Neutrophil (primary cell): ENCODE data around the gene CHCHD5.
A peak's percentile ranks its signal among the peaks of the same experiment; 100 is the strongest.

Experiments
- H3K27ac ChIP-seq: fragments of 200-600 bp; sonication (generic); 2 replicates; pipeline ENCODE4 v1.5.1; 2016; ENCODE audit warnings: mild to moderate bottlenecking, moderate library complexity
- H3K27me3 ChIP-seq: fragments of 200-600 bp; sonication (generic); 2 replicates; pipeline ENCODE4 v1.6.0; 2016; ENCODE audit warnings: mild to moderate bottlenecking
- H3K36me3 ChIP-seq: fragments of 200-600 bp; sonication (generic); 2 replicates; pipeline ENCODE4 v1.5.1; 2017
- H3K4me1 ChIP-seq, 2 experiments: fragments of 200-600 bp in 1 of 2; sonication (generic) in 1 of 2; 1 replicate in 1 of 2; 2 replicates in 1 of 2; pipeline versions ENCODE4 v1.5.1 to v1.6.1; 2013 to 2016; ENCODE audit warnings: low read depth in 1 of 2, low read length in 1 of 2, mild to moderate bottlenecking in 1 of 2, moderate library complexity in 1 of 2; ENCODE audit not compliant: control insufficient read depth in 1 of 2, insufficient read depth in 1 of 2
- H3K4me3 ChIP-seq, 2 experiments: fragments of 200-600 bp in 1 of 2; sonication (generic) in 1 of 2; 1 replicate in 1 of 2; 2 replicates in 1 of 2; pipeline ENCODE4 v1.5.1; 2013 to 2016; ENCODE audit warnings: low read depth in 1 of 2, low read length in 1 of 2, mild to moderate bottlenecking in 1 of 2, moderate library complexity in 1 of 2
- H3K9me3 ChIP-seq: fragments of 200-600 bp; sonication (generic); 2 replicates; pipeline ENCODE4 v1.5.1; 2016
- TF ChIP-seq, protein P1 (sequence below): fragments of 200-600 bp; sonication (generic); IDR thresholded peaks from 2 replicates; pipeline ENCODE4 v1.5.1; 2016; ENCODE audit warnings: antibody characterized with exemption

The CHCHD5 gene

GRCh38 chr2:112621790-112622527 is 37.5 kb downstream of the CHCHD5 start:
- H3K27me3 ChIP-seq: no peaks in the 10 kb centered on the region

DNA sequence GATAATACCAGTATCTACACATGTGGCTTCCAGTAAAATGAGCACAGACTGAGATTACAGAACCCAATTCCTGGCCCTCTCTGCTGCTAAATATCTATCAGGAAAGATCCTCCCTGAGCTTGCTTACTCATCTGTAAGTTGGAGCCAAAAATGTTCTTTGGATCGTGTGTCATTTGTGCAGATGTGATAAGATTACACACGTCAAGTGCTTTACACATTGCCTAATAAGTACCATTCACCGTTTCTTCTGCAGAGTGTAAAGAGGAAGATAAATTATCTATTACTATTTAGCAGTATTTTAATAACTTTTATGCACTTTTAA is 38.1 kb downstream of the CHCHD5 start:
- H3K9me3 ChIP-seq: no peaks in the 10 kb centered on the region
- peaks cover 12 to 17% of the 10 kb centered on the region in 2 experiments for H3K4me1 ChIP-seq
- H3K36me3 ChIP-seq: no peaks in the 10 kb centered on the region
- TF ChIP-seq, protein P1, sequence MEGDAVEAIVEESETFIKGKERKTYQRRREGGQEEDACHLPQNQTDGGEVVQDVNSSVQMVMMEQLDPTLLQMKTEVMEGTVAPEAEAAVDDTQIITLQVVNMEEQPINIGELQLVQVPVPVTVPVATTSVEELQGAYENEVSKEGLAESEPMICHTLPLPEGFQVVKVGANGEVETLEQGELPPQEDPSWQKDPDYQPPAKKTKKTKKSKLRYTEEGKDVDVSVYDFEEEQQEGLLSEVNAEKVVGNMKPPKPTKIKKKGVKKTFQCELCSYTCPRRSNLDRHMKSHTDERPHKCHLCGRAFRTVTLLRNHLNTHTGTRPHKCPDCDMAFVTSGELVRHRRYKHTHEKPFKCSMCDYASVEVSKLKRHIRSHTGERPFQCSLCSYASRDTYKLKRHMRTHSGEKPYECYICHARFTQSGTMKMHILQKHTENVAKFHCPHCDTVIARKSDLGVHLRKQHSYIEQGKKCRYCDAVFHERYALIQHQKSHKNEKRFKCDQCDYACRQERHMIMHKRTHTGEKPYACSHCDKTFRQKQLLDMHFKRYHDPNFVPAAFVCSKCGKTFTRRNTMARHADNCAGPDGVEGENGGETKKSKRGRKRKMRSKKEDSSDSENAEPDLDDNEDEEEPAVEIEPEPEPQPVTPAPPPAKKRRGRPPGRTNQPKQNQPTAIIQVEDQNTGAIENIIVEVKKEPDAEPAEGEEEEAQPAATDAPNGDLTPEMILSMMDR: no peak
- H3K4me3 ChIP-seq: no peak overlapping the region
- H3K27ac ChIP-seq: no peak overlapping the region
- no peaks in the 10 kb centered on the region for H3K27me3 ChIP-seq

More at GRCh38 chr2:112621790-112622527, 37.5 kb downstream of the CHCHD5 start:
- H3K4me3 ChIP-seq: no peak overlapping the region
- no peak overlapping the region for H3K27ac ChIP-seq
- H3K9me3 ChIP-seq: no peaks in the 10 kb centered on the region
- H3K36me3 ChIP-seq: no peaks in the 10 kb centered on the region
- H3K4me1 ChIP-seq: peaks cover 7 to 12% of the 10 kb centered on the region in 2 experiments
- TF ChIP-seq, protein P1: no peak

DNA sequence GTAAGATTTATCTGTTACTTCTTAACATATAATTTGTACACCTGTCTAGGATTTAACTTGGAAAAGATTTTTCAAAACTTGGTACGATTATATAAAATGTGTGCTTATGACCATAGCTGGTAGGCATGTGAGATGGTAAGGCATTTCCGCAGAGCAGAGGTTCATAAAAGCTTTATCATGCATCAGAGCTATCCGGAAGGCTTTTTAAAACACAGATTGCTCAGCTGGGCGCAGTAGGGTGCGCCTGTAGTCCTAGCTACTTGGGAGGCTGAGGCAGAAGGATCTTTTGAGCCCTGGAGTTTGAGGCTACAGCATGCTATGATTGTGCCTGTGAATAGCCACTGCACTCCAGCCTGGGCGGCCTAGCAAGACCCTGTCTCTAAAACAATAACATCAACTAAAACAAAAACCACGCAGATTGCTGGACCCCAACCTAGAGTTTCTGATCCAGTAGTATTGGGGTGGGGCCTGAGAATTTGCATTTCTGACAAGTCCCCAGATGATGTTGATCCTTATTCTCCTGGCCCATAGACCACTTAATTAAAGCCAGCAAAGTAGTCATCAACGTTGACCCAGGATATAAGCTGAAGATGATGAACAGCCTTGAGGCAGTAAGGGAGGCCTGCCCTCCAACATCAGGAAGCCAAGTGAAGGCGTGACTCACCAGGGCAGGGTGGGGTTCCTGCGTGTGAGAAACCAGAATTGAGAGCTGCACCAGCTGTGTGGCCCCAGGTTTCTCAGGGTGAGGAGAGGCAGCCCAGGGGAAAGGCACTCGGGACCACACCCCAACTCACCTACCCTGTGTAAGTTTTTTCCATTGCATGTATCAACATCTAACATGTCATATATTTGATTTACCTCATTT is 39.7 kb downstream of the CHCHD5 start:
- Histone ChIP-seq H3K36me3 (no peaks in the 10 kb centered on the region), H3K27ac (no peak overlapping the region), H3K9me3 (no peaks in the 10 kb centered on the region), H3K27me3 (no peaks in the 10 kb centered on the region), H3K4me3 (no peak overlapping the region), H3K4me1 (peaks cover 21 to 29% of the 10 kb centered on the region in 2 experiments)
- TF ChIP-seq, protein P1: no peak

DNA sequence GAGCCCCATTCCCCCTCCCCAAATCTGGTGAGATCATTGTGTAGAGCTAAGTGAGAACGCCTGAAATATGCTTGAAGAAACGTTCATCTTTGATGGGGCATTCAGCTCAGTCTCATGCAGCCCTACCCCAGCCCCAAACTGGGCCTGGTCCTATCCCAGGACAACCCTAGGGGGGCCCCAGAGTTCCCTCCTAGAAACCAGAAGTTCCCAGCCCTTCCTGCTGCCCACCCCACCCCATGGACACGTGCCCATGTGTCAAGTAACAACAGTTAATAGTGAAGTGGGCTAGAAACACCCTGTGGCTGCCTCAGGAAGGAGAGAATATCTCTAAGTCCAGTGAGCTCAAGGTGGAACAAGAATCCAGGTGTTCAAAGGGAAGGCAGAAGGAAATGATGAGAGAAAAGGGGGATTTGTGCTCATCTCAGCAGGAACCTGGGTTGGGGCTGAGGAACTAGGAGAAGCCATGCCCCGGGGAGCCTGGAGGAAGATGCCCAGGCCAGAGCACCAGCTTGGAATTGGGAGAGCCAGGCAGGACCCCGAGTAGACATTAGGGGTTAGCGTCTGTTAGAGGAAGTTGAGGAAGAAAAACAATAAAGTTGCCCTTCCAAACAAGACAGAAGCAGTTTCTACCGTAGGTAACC is 41.2 kb downstream of the CHCHD5 start:
- H3K4me1 ChIP-seq: peaks cover 32 to 34% of the 10 kb centered on the region in 2 experiments
- no peaks in the 10 kb centered on the region for H3K36me3 ChIP-seq

GRCh38 chr2:112626604-112627059 is 42.2 kb downstream of the CHCHD5 start:
- TF ChIP-seq, protein P1: peak; percentile 77
- Histone ChIP-seq H3K4me1 (peaks cover 42 to 45% of the 10 kb centered on the region in 2 experiments), H3K9me3 (no peaks in the 10 kb centered on the region), H3K4me3 (peak overlapping the region; percentile 53 to 56), H3K27ac (peak overlapping the region; percentile 82), H3K27me3 (no peaks in the 10 kb centered on the region), H3K36me3 (no peaks in the 10 kb centered on the region)

More for the DNA sequence above, 41.2 kb downstream of the CHCHD5 start:
- no peaks in the 10 kb centered on the region for H3K9me3 ChIP-seq
- H3K27ac ChIP-seq: no peak overlapping the region
- no peaks in the 10 kb centered on the region for H3K27me3 ChIP-seq
- no peak overlapping the region for H3K4me3 ChIP-seq
- TF ChIP-seq, protein P1: no peak
